ENCODE data around the gene FA2H. TPM values are rescaled to one million over a fixed set of nuclear protein-coding genes. Genes with fewer than 3 reads are reported as not detected.

FA2H gene
- total and polyA plus RNA-seq, 12 donors = 0.17 to 6.1 (median 0.33) TPM; not detected in 5

DNA sequence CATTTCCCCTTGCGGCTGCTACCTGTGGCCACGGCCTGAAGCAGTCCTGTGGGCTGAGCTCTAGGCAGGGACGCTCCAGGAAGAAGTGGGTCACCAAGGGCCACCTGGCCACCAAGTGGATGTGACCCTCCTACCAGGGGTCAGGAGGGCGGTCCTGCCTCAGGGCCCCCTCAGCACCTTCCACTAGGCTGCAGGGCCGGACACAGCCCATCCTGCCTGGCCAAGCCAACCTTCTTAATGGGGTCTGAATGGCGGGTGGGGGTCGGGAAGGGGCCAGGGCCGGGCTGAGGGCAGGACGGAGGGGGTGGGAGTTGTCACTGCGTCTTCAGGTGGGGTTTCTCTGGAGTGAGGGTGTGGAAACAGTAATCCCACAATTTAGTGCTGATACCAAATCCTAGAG, 60.7 kb downstream of the FA2H start:
- no peaks in the 10 kb centered on the region for H3K27me3 ChIP-seq
- H3K4me1 ChIP-seq (replicated peaks in 1 of 2) = no peaks in the 10 kb centered on the region
- no peaks in the 10 kb centered on the region for H3K9me3 ChIP-seq (replicated peaks in 1 of 3)
- 85 to 95% (median 89%) methylated on average over 4 to 10 of the region's 10 CpGs for WGBS, 4 donors
- no peaks in the 10 kb centered on the region for H3K36me3 ChIP-seq (replicated peaks in 1 of 2)
- DNase-seq = no peak
- no peak overlapping the region for H3K27ac ChIP-seq
- TF ChIP-seq POLR2A (IDR thresholded peaks at IDR 0.05) = no peak
- no peak for TF ChIP-seq CTCF (IDR thresholded peaks at IDR 0.05)
- intact Hi-C loops (cut with DNase I) = loop anchor here in 1 of 2 donors (10.0 kb wide), 1 partner anchor 61 kb away; the partner anchor contains the start of gene FA2H
- no peak overlapping the region for H3K4me3 ChIP-seq

- Histone ChIP-seq H3K36me3 (replicated peaks in 1 of 2) (no peaks in the 10 kb centered on the region), H3K4me3 (no peak overlapping the region), H3K27me3 (no peaks in the 10 kb centered on the region), H3K4me1 (replicated peaks in 1 of 2) (no peaks in the 10 kb centered on the region), H3K9me3 (replicated peaks in 1 of 3) (no peaks in the 10 kb centered on the region), H3K27ac (no peak overlapping the region)
- intact Hi-C loops (cut with DNase I) = loop anchor here in 1 of 2 donors (10.0 kb wide), 1 partner anchor 61 kb away; the partner anchor contains the start of gene FA2H
- DNase-seq = no peak
- no peak for TF ChIP-seq POLR2A (IDR thresholded peaks at IDR 0.05)
- TF ChIP-seq CTCF (IDR thresholded peaks at IDR 0.05) = no peak
- 66 to 90% (median 86%) methylated on average over 6 to 10 of the region's 10 CpGs for WGBS, 4 donors
Observed at GRCh38 chr16:74713325-74713724, 61.3 kb downstream of the FA2H start.

GRCh38 chr16:74711938-74712337, 62.7 kb downstream of the FA2H start:
- TF ChIP-seq CTCF (IDR thresholded peaks at IDR 0.05) (no peak), POLR2A (IDR thresholded peaks at IDR 0.05) (no peak)
- Histone ChIP-seq H3K27ac (no peak overlapping the region), H3K27me3 (no peaks in the 10 kb centered on the region), H3K36me3 (replicated peaks in 1 of 2) (no peaks in the 10 kb centered on the region), H3K4me3 (no peak overlapping the region), H3K9me3 (replicated peaks in 1 of 3) (no peaks in the 10 kb centered on the region), H3K4me1 (replicated peaks in 1 of 2) (no peaks in the 10 kb centered on the region)
- 68 to 95% (median 91%) methylated on average over 6 to 12 of the region's 12 CpGs for WGBS, 4 donors
- no peak for DNase-seq
- intact Hi-C loops (cut with DNase I) = loop anchor here in 1 of 2 donors (10.0 kb wide), 1 partner anchor 63 kb away; the partner anchor contains the start of gene FA2H

- Histone ChIP-seq H3K4me3 (no peak overlapping the region), H3K27ac (no peak overlapping the region), H3K9me3 (replicated peaks in 1 of 3) (no peaks in the 10 kb centered on the region), H3K4me1 (replicated peaks in 1 of 2) (no peaks in the 10 kb centered on the region), H3K27me3 (no peaks in the 10 kb centered on the region), H3K36me3 (replicated peaks in 1 of 2) (no peaks in the 10 kb centered on the region)
- TF ChIP-seq POLR2A (IDR thresholded peaks at IDR 0.05) (no peak), CTCF (IDR thresholded peaks at IDR 0.05) (no peak)
- intact Hi-C loops (cut with DNase I) = loop anchor here in 1 of 2 donors (10.0 kb wide), 1 partner anchor 64 kb away; the partner anchor contains the start of gene FA2H
- DNase-seq = no peak
- WGBS, 4 donors = 91 to 97% (median 93%) methylated on average over 8 of the region's 8 CpGs
Observed at GRCh38 chr16:74710401-74710800, 64.2 kb downstream of the FA2H start.
